D721Med (cell line): Measurements from ENCODE around the gene FRS3.

Experiments
- DNase-seq: peaks from one replicate; pipeline ENCODE4 v3.0.0; 2011; ENCODE audit warnings: low spot score; ENCODE audit not compliant: insufficient read length
- FAIRE-seq: peaks from 2 replicates; lab custom pipeline; 2011; peaks lifted over from hg19 to GRCh38; lab: Jason Lieb, UNC
- TF ChIP-seq, protein P1 (sequence below): IDR thresholded peaks from 2 replicates; pipeline ENCODE4 v1.5.1; 2012; ENCODE audit warnings: mild to moderate bottlenecking, control low read depth; ENCODE audit not compliant: insufficient read depth; ENCODE audit errors: missing control alignments

FRS3 gene

DNA sequence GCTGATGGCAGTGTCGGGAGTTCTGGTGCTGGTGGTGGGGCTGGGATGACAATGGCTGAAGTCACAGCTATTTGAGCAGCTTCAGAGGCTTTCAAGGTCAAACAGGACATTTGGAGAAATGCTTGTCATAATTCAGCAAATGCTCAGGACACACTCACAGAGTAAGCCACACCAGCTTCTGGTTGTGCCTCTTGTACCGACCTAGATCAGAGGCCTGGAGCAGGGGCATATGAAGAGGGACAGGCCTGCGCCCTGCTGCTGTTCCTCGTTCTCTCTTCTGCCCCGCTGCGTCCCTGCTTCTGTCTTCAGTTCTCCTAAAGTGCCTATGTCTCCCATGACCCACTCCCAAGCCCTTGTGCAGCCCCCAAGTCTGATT is 31.6 kb downstream of the FRS3 start:
- DNase-seq (no peak), FAIRE-seq (no peak)
- TF ChIP-seq, protein P1, sequence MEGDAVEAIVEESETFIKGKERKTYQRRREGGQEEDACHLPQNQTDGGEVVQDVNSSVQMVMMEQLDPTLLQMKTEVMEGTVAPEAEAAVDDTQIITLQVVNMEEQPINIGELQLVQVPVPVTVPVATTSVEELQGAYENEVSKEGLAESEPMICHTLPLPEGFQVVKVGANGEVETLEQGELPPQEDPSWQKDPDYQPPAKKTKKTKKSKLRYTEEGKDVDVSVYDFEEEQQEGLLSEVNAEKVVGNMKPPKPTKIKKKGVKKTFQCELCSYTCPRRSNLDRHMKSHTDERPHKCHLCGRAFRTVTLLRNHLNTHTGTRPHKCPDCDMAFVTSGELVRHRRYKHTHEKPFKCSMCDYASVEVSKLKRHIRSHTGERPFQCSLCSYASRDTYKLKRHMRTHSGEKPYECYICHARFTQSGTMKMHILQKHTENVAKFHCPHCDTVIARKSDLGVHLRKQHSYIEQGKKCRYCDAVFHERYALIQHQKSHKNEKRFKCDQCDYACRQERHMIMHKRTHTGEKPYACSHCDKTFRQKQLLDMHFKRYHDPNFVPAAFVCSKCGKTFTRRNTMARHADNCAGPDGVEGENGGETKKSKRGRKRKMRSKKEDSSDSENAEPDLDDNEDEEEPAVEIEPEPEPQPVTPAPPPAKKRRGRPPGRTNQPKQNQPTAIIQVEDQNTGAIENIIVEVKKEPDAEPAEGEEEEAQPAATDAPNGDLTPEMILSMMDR: no peak

DNA sequence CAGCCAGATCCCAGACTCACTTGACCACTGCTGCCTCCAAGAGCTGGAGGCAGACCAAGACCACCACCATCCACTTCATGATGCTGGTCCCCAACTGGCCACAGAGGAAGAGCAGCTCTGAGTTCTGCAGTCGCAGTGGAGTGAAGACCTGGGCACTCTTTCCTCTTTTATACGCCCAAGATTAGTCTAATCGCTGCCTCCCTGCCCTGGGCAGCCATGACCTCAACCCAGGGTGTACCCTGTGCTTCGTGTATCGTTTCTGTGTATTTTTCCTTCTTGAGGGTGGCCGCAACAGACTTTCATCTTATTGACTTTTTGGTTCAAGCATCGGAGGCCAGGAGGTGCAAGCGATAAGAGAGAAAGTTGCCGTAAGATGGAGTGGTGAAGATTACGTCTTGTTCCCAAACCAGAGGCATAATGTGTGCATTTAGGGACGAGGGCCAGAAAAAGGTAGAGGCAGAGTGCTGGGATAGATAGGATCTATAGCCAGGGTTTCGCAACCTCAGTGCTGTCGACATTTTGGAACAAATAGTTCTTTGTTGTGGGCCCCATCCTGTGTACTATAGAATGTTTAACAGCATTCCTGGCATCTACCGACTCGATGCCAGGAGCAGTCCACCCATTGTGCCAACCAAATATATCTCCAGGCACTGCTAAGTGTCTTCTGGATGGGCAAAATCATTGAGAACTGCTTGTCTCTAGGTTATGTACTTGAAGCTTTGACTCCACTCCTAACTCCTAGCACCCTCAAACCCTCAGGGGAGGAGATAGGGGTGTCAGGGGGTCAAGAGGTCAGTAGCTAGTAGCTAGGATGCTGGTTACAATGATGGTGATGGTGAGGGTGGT is 32.2 kb downstream of the FRS3 start, which contains the start of gene PGC:
Gene PGC (minus strand): TSS at position 142 of the 846 bp plus-strand sequence. CDS start 63 bp downstream, at position 79.
- TF ChIP-seq, protein P1: no peak
- DNase-seq: no peak
- no peak for FAIRE-seq

DNA sequence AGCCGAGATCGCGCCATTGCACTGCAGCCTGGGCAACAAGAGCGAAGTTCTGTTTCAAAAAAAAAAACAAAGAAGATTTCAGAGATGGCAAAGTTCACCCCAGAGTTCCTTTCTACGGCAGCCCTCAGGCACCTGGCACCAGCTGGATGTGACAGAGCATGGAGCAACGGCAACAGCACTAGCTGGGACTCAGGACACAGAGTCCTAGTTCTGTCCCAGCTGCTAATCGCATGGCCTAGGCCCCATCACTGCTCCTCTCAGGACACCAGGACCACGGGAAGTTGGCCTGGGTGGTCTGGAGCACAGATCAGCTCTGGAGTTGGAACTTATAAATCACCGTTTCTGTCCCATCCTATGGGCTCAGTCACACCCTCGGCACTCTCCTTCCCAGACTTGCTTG is 33.6 kb downstream of the FRS3 start:
- no peak for DNase-seq
- TF ChIP-seq, protein P1: no peak
- FAIRE-seq: no peak

DNA sequence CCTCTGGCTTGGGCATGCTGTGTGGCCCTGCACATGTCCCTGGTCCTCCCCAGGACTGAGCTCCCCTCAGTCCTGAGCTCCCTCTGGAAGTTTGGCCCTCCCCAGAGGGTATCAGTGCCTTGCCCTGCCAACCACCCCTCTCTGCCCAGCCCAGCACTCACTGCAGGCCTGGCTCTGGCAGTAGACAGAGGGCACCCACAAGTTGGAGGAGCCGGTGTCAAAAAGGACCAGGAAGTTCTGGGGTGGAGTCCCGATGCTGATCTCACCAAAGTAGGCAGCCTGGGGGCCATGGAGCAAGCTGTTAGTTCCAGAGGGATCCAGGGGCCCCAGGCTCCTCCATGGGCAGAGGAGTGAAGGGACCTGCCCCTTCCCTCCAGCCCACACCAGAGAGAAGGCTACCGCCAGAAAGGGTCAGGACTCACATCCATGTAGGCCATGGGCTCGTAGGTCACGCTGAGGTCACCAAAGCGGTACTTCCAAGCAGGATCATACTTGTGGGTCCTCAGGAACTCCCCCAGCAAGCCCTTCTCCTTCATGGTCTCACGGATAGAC is 35.4 kb downstream of the FRS3 start:
- FAIRE-seq (no peak), DNase-seq (no peak)
- TF ChIP-seq, protein P1: no peak

DNA sequence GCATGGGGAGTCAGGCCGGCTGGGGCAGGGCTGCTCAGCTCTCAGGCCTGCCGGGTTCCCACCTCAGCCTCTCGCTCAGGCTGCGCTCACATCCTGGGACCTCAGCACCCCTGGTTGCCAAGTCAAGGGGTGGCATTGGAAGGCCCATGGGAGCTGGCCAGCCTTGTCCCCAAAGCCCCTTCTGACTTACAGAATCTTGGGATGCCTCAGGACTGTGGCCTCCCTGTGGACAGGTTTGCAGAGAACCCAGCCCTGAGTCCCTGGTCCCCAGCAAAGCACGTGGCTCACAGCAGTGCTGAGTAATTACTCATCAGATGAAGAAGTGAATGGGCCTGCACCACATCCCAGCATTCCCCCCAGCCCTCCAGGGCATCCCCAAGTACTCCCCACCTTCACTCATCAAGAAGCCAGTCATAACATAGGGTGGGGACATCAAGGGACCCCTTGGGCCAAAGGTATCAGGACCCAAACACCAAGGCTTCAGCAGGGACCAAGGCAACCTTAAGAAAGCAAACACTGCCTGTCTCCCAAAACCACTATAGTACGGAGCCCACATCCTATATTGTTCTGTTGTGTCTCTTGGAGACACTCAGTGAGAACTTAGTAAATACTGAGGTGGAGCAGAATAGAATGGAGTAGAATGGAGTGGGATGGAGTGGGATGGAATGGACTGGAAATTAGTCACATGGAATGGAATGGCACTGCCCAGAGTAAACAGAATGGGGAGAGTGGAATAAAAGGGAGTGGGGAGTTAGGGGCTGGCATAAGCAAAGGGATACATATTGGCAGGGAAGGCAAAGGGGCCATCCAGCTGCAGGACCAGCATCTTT is 36.1 kb downstream of the FRS3 start:
- TF ChIP-seq, protein P1: no peak
- DNase-seq (no peak), FAIRE-seq (no peak)

DNA sequence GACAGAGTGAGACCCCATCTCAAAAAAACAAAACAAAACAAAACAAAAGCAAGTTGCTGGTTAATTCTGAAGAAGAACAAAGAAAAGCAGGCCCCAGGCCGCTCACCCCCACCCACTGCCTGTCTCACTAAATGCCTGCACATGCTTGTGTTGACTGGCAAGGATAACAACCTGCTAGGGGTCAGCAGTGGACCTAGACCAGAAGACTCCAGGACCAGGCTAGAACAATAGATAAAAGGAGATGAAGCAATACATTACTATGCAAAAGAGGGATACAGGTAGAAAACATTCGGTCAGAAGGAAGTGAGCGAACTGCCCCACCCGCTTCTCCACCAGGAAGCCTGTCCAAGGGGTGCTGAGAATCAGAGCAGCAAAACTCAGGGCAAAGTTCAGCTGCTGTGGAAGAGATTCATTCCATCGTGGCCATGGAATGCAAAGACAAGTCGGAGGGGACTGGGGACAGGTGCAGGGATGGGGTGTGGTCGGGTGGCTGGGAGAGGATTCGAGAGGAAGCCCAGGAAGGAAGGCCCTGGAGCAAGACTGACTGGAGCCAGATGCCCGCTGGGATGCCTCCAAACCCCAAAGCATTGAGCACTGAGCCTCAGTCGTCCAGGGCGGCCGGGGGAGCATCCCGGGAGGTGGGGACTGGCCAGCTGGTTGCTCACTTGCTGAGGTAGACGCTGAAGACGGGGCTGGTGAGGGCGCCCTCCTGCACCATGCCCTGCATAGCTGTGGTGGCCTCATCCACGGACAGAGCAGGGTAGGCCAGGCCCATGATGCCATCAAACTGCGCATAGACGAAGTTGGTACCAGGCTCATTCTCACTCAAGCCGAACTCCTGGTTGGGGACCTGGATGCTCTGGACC is 37.8 kb downstream of the FRS3 start:
- no peak for FAIRE-seq
- DNase-seq: no peak
- TF ChIP-seq, protein P1: no peak
